ENCODE results near the gene RHBDF2. TPM values are rescaled to one million over a fixed set of nuclear protein-coding genes. Genes with fewer than 3 reads are reported as not detected.

RHBDF2 gene
- total RNA-seq, 2 experiments from 2014 or later = 144 to 173 TPM

DNA sequence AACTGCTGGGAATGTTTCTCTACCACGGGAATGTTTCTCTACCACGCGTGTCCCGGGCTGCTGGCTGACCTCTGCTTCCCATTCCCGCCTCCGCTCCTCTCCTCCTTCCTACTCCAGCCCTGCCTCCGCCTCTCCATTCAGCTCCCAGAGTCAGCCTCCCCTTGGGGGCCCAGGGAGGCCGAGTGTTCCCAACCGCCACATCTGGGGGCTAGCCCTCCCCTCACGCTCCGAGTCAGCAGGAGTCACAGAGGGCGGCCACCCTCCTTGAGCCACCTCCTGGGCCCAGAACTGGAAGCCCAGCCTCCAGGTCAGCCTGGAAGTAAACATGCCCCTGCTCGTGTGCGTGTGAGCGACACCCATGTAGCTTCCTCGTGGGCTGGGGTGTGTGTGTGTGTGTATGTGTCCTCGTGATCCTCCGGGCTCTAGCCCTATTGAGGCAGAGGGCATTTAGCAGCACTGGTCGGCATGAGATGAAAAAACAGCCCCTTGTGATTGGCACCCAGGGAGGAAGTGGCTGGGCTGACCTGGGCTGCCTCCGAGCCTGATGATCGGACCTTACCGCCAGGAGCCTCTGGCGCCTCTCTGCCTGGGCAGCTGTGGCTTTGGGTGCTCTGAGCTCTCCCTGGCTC is 29.0 kb upstream of the RHBDF2 start:
- Histone ChIP-seq H3K36me3 (ENCODE audit: insufficient read depth, low read length) (no peaks in the 10 kb centered on the region), H3K79me2 (ENCODE audit: insufficient read depth, low read depth, low read length) (no peaks in the 10 kb centered on the region), H3K4me3 (ENCODE audit: low read depth, low read length, poor library complexity, severe bottlenecking) (no peak overlapping the region), H2AFZ (ENCODE audit: low read length) (no peak overlapping the region), H3K27ac (ENCODE audit: low read depth, low read length, poor library complexity, severe bottlenecking) (no peak overlapping the region), H3K9me3 (ENCODE audit: low read length) (no peaks in the 10 kb centered on the region), H3K9me2 (ENCODE audit: insufficient read depth, low read length) (no peaks in the 10 kb centered on the region), H3K4me2 (ENCODE audit: low read length) (peak overlapping the region; percentile 84), H4K20me1 (ENCODE audit: insufficient read depth, low read length) (no peaks in the 10 kb centered on the region), H3K4me1 (ENCODE audit: insufficient read depth, low read length, poor library complexity, severe bottlenecking) (peaks cover 36% of the 10 kb centered on the region)
- TF ChIP-seq, protein P1, sequence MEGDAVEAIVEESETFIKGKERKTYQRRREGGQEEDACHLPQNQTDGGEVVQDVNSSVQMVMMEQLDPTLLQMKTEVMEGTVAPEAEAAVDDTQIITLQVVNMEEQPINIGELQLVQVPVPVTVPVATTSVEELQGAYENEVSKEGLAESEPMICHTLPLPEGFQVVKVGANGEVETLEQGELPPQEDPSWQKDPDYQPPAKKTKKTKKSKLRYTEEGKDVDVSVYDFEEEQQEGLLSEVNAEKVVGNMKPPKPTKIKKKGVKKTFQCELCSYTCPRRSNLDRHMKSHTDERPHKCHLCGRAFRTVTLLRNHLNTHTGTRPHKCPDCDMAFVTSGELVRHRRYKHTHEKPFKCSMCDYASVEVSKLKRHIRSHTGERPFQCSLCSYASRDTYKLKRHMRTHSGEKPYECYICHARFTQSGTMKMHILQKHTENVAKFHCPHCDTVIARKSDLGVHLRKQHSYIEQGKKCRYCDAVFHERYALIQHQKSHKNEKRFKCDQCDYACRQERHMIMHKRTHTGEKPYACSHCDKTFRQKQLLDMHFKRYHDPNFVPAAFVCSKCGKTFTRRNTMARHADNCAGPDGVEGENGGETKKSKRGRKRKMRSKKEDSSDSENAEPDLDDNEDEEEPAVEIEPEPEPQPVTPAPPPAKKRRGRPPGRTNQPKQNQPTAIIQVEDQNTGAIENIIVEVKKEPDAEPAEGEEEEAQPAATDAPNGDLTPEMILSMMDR (conservative IDR thresholded peaks at IDR 0.05; ENCODE audit: low read length) = no peak
- no peak for TF ChIP-seq EZH2phosphoT487 (IDR thresholded peaks at IDR 0.05; ENCODE audit: borderline replicate concordance, low read depth, low read length)
- POLR2A ChIA-PET = interaction anchor here (0.6 to 3.3 kb wide), 3 partner anchors 21 to 48 kb away, joined by 3 to 53 read pairs (median 4); no protein-coding TSS in a partner anchor
- intact Hi-C loops (cut with micrococcal nuclease; ENCODE audit: unreplicated experiment) = no loop called here
- BruUV-seq (replicated peaks) = no TSS peak
- CTCF ChIA-PET (ENCODE audit: unreplicated experiment) = interaction anchor here (0.6 kb wide), 1 partner anchor 18 kb away, joined by 3 read pairs; no protein-coding TSS in a partner anchor
- no peak for DNase-seq (ENCODE audit: low spot score)

DNA sequence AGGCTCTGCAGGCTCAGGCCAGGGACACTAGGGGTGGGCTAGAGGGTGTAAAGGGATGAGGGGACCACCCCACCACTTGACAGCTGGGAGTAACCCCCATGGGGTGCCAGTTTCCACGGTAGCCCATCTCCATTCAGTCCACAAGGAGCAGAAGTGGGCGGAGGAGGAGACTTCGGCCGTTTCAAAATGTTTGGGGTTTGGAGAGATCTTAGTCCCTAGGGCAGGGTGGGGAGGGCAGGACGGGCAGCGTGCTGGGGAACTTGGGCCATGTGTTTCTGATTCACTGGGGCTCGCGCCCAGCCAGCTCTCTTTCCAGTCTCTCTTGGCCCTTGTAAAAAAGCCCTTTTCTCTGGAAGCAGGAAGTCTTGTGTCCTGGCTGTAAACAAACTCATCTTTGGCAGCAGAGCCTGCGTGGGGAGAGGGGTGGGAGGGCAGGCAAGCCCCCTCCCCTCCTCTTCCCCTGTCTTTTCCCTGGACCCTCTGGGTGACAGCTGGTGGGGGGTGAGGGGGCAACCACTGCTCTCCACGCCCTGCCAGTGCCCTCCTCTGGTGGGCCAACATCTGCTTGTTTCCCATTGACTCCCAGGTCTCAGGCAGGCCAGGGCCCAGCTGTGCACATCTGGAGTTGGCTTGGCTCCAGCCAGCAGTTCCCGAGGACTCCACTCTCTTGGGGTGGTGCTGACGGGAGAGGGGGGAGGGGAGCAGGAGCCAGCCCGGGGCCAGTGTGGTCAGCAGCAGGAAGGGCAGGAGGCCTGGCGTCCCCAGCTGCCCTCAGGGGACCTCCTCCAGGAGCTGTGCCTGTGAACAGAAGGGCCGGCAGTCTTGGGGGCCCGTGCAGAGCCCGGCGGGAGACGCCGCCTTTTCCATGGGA is 28.2 kb upstream of the RHBDF2 start:
- Histone ChIP-seq H3K79me2 (ENCODE audit: insufficient read depth, low read depth, low read length) (no peaks in the 10 kb centered on the region), H3K4me3 (ENCODE audit: low read depth, low read length, poor library complexity, severe bottlenecking) (peak overlapping the region; percentile 68), H3K4me2 (ENCODE audit: low read length) (peak overlapping the region; percentile 84), H3K36me3 (ENCODE audit: insufficient read depth, low read length) (no peaks in the 10 kb centered on the region), H3K27ac (ENCODE audit: low read depth, low read length, poor library complexity, severe bottlenecking) (peak overlapping the region; percentile 94), H3K9me3 (ENCODE audit: low read length) (no peaks in the 10 kb centered on the region), H2AFZ (ENCODE audit: low read length) (peak overlapping the region; percentile 82), H3K4me1 (ENCODE audit: insufficient read depth, low read length, poor library complexity, severe bottlenecking) (peaks cover 43% of the 10 kb centered on the region), H3K9me2 (ENCODE audit: insufficient read depth, low read length) (no peaks in the 10 kb centered on the region), H4K20me1 (ENCODE audit: insufficient read depth, low read length) (no peaks in the 10 kb centered on the region)
- intact Hi-C loops (cut with micrococcal nuclease; ENCODE audit: unreplicated experiment) = no loop called here
- CTCF ChIA-PET (ENCODE audit: unreplicated experiment) = interaction anchor here (0.6 to 1.7 kb wide), 2 partner anchors 18 to 148 kb away, joined by 3 to 7 read pairs; no protein-coding TSS in a partner anchor
- peak; percentile 50 for DNase-seq (ENCODE audit: low spot score)
- TF ChIP-seq EZH2phosphoT487 (IDR thresholded peaks at IDR 0.05; ENCODE audit: borderline replicate concordance, low read depth, low read length) = no peak
- TF ChIP-seq, protein P1 (conservative IDR thresholded peaks at IDR 0.05; ENCODE audit: low read length) = peak; percentile 5; the same call in 1 of the 2 replicates
- BruUV-seq (replicated peaks) = no TSS peak
- POLR2A ChIA-PET = interaction anchor here (0.6 to 3.3 kb wide), 15 partner anchors 11 to 176 kb away, joined by 3 to 53 read pairs (median 4); partner anchors contain the start of genes PRCD and PRPSAP1
